Measurements from ENCODE around the gene GRB14.

The GRB14 gene

DNA sequence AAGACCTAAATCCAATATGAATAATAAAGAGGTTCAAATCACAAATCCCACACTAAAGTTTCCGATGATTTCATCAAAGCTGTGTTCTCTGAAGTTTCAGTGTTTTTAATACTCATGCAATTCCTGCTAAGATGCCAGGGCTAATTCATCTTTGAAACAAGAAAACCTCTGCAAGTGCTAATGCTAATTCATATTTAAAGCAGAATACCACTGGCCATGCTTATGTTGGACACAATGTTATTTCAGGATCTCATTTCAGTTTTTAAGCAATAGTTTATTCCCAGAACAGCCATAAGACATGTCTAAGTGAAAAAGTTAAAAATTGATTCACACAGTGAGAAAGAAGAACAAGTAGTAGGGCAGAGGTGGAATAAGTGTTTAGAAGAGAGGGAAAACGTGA lies 62.8 kb downstream of the GRB14 start:
- no peak for TF ChIP-seq FOXP2 (optimal IDR thresholded peaks at IDR 0.05; ENCODE audit: borderline replicate concordance, extremely low read depth, extremely low read length, insufficient read depth)
- TF ChIP-seq, protein P1, sequence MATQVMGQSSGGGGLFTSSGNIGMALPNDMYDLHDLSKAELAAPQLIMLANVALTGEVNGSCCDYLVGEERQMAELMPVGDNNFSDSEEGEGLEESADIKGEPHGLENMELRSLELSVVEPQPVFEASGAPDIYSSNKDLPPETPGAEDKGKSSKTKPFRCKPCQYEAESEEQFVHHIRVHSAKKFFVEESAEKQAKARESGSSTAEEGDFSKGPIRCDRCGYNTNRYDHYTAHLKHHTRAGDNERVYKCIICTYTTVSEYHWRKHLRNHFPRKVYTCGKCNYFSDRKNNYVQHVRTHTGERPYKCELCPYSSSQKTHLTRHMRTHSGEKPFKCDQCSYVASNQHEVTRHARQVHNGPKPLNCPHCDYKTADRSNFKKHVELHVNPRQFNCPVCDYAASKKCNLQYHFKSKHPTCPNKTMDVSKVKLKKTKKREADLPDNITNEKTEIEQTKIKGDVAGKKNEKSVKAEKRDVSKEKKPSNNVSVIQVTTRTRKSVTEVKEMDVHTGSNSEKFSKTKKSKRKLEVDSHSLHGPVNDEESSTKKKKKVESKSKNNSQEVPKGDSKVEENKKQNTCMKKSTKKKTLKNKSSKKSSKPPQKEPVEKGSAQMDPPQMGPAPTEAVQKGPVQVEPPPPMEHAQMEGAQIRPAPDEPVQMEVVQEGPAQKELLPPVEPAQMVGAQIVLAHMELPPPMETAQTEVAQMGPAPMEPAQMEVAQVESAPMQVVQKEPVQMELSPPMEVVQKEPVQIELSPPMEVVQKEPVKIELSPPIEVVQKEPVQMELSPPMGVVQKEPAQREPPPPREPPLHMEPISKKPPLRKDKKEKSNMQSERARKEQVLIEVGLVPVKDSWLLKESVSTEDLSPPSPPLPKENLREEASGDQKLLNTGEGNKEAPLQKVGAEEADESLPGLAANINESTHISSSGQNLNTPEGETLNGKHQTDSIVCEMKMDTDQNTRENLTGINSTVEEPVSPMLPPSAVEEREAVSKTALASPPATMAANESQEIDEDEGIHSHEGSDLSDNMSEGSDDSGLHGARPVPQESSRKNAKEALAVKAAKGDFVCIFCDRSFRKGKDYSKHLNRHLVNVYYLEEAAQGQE (IDR thresholded peaks at IDR 0.05; ENCODE audit: insufficient read depth in 1 of 2, low read depth in 2 of 2, low read length in 2 of 2): no peak
- no peak for TF ChIP-seq POLR2AphosphoS5 (IDR thresholded peaks at IDR 0.05; ENCODE audit: low read depth, low read length)
- TF ChIP-seq TAF1 (IDR thresholded peaks at IDR 0.05; ENCODE audit: borderline replicate concordance, insufficient read depth, low read length): no peak
- TF ChIP-seq SIN3A (IDR thresholded peaks at IDR 0.05; ENCODE audit: borderline replicate concordance, insufficient read depth, low read length): no peak

DNA sequence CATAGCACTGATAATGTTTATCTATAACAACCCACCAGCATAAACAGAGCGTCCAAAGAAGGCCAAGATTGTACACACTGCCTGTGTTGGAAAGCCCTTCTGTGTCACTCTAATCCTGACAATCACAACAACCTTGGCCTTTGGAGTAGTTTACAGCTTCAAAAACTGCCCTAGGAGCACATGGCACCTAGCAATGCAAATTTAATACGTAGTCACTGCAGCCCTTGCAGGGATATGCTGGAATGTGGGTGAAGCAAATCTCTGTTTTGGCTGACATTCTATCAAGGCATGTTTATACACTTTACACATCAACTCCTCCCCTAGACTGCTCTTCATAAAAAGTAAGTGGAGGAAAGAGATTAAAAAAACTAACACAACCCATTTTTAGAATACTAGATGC lies 66.8 kb downstream of the GRB14 start:
- no peak for TF ChIP-seq SIN3A (IDR thresholded peaks at IDR 0.05; ENCODE audit: borderline replicate concordance, insufficient read depth, low read length)
- TF ChIP-seq FOXP2 (optimal IDR thresholded peaks at IDR 0.05; ENCODE audit: borderline replicate concordance, extremely low read depth, extremely low read length, insufficient read depth): no peak
- no peak for TF ChIP-seq TAF1 (IDR thresholded peaks at IDR 0.05; ENCODE audit: borderline replicate concordance, insufficient read depth, low read length)
- no peak for TF ChIP-seq POLR2AphosphoS5 (IDR thresholded peaks at IDR 0.05; ENCODE audit: low read depth, low read length)
- TF ChIP-seq, protein P1 (IDR thresholded peaks at IDR 0.05; ENCODE audit: insufficient read depth in 1 of 2, low read depth in 2 of 2, low read length in 2 of 2): no peak

DNA sequence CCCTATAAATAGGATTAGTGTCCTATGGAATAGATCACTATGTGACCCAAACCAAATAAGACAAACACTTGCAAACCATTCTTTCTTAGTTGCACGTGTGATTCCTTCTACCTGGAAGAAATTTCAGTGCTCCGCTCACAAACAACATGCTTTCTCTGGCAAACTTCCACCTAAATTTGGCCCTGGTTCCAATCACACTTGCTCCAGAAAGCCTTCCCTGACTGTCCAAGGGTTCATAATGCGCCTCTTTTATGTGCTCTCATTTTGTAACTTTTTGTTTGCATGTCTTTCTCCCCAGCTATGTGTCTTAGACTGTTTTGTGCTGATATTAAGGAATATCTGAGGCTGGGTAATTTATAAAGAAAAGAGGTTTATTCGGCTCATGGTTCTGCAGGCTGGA lies 69.8 kb downstream of the GRB14 start:
- TF ChIP-seq SIN3A (IDR thresholded peaks at IDR 0.05; ENCODE audit: borderline replicate concordance, insufficient read depth, low read length) (no peak), POLR2AphosphoS5 (IDR thresholded peaks at IDR 0.05; ENCODE audit: low read depth, low read length) (no peak), FOXP2 (optimal IDR thresholded peaks at IDR 0.05; ENCODE audit: borderline replicate concordance, extremely low read depth, extremely low read length, insufficient read depth) (no peak), TAF1 (IDR thresholded peaks at IDR 0.05; ENCODE audit: borderline replicate concordance, insufficient read depth, low read length) (no peak)
- TF ChIP-seq, protein P1 (IDR thresholded peaks at IDR 0.05; ENCODE audit: insufficient read depth in 1 of 2, low read depth in 2 of 2, low read length in 2 of 2): no peak

GRCh38 chr2:164545484-164545883 lies 75.8 kb downstream of the GRB14 start:
- TF ChIP-seq, protein P1 (IDR thresholded peaks at IDR 0.05; ENCODE audit: insufficient read depth in 1 of 2, low read depth in 2 of 2, low read length in 2 of 2): no peak
- TF ChIP-seq FOXP2 (optimal IDR thresholded peaks at IDR 0.05; ENCODE audit: borderline replicate concordance, extremely low read depth, extremely low read length, insufficient read depth) (no peak), TAF1 (IDR thresholded peaks at IDR 0.05; ENCODE audit: borderline replicate concordance, insufficient read depth, low read length) (no peak), SIN3A (IDR thresholded peaks at IDR 0.05; ENCODE audit: borderline replicate concordance, insufficient read depth, low read length) (no peak), POLR2AphosphoS5 (IDR thresholded peaks at IDR 0.05; ENCODE audit: low read depth, low read length) (no peak)

GRCh38 chr2:164542581-164543021 lies 78.7 kb downstream of the GRB14 start:
- no peak for TF ChIP-seq SIN3A (IDR thresholded peaks at IDR 0.05; ENCODE audit: borderline replicate concordance, insufficient read depth, low read length)
- TF ChIP-seq, protein P1 (IDR thresholded peaks at IDR 0.05; ENCODE audit: insufficient read depth in 1 of 2, low read depth in 2 of 2, low read length in 2 of 2): no peak
- no peak for TF ChIP-seq TAF1 (IDR thresholded peaks at IDR 0.05; ENCODE audit: borderline replicate concordance, insufficient read depth, low read length)
- TF ChIP-seq POLR2AphosphoS5 (IDR thresholded peaks at IDR 0.05; ENCODE audit: low read depth, low read length): no peak
- TF ChIP-seq FOXP2 (optimal IDR thresholded peaks at IDR 0.05; ENCODE audit: borderline replicate concordance, extremely low read depth, extremely low read length, insufficient read depth): no peak
